ENCODE measurements around the gene ANKRD23. TPM values are rescaled to one million over a fixed set of nuclear protein-coding genes. Genes with fewer than 3 reads are reported as not detected.
"Not testable (repeated sequence)": the region's sequence is repeated elsewhere in the genome, so short reads cannot be mapped to it uniquely, and the experiment has no call there.

Gene ANKRD23
- total and polyA plus RNA-seq, 2 donors: 3.4 to 7.5 TPM

GRCh38 chr2:96866586-96866985, 22.8 kb upstream of the ANKRD23 start:
- Histone ChIP-seq H3K9me3 (ENCODE audit: control insufficient read depth in 2 of 2, insufficient read depth in 1 of 2, low read length in 1 of 2) (peaks cover 0 to 9% of the 10 kb centered on the region in 2 donors), H3K27me3 (ENCODE audit: control insufficient read depth in 2 of 2, insufficient read depth in 1 of 2, low read length in 1 of 2) (peaks cover 49 to 79% of the 10 kb centered on the region in 2 donors), H3K4me1 (ENCODE audit: control insufficient read depth in 2 of 2, insufficient read depth in 2 of 2, low read length in 2 of 2) (peaks cover 10 to 36% of the 10 kb centered on the region in 2 donors), H3K36me3 (ENCODE audit: control insufficient read depth in 2 of 2, insufficient read depth in 2 of 2, low read length in 1 of 2) (peaks cover 0 to 3% of the 10 kb centered on the region in 2 donors), H3K4me3 (ENCODE audit: low read length in 2 of 2) (no peak overlapping the region), H3K27ac (ENCODE audit: low read depth in 1 of 2, low read length in 1 of 2) (no peak overlapping the region)
- 55% methylated on average over 8 of the region's 8 CpGs for WGBS
- DNase-seq (ENCODE audit: low read depth in 6 of 9, low spot score in 9 of 9): no peak

- Histone ChIP-seq H3K4me3 (ENCODE audit: low read length in 2 of 2) (no peak overlapping the region), H3K27me3 (ENCODE audit: control insufficient read depth in 2 of 2, insufficient read depth in 1 of 2, low read length in 1 of 2) (peaks cover 45 to 76% of the 10 kb centered on the region in 2 donors), H3K9me3 (ENCODE audit: control insufficient read depth in 2 of 2, insufficient read depth in 1 of 2, low read length in 1 of 2) (peaks cover 0 to 9% of the 10 kb centered on the region in 2 donors), H3K4me1 (ENCODE audit: control insufficient read depth in 2 of 2, insufficient read depth in 2 of 2, low read length in 2 of 2) (peaks cover 10 to 36% of the 10 kb centered on the region in 2 donors), H3K36me3 (ENCODE audit: control insufficient read depth in 2 of 2, insufficient read depth in 2 of 2, low read length in 1 of 2) (peaks cover 0 to 3% of the 10 kb centered on the region in 2 donors), H3K27ac (ENCODE audit: low read depth in 1 of 2, low read length in 1 of 2) (no peak overlapping the region)
- WGBS: 91% methylated on average over 14 of the region's 14 CpGs
- no peak for DNase-seq (ENCODE audit: low read depth in 6 of 9, low spot score in 9 of 9)
Measured at GRCh38 chr2:96866149-96866548, 22.3 kb upstream of the ANKRD23 start.

GRCh38 chr2:96865654-96866053, 21.8 kb upstream of the ANKRD23 start:
- Histone ChIP-seq H3K4me3 (ENCODE audit: low read length in 2 of 2) (no peak overlapping the region), H3K27ac (ENCODE audit: low read depth in 1 of 2, low read length in 1 of 2) (no peak overlapping the region), H3K27me3 (ENCODE audit: control insufficient read depth in 2 of 2, insufficient read depth in 1 of 2, low read length in 1 of 2) (peaks cover 41 to 72% of the 10 kb centered on the region in 2 donors), H3K9me3 (ENCODE audit: control insufficient read depth in 2 of 2, insufficient read depth in 1 of 2, low read length in 1 of 2) (peaks cover 0 to 9% of the 10 kb centered on the region in 2 donors), H3K36me3 (ENCODE audit: control insufficient read depth in 2 of 2, insufficient read depth in 2 of 2, low read length in 1 of 2) (peaks cover 0 to 3% of the 10 kb centered on the region in 2 donors), H3K4me1 (ENCODE audit: control insufficient read depth in 2 of 2, insufficient read depth in 2 of 2, low read length in 2 of 2) (peaks cover 10 to 33% of the 10 kb centered on the region in 2 donors)
- WGBS: 94% methylated on average over 16 of the region's 16 CpGs
- no peak for DNase-seq (ENCODE audit: low read depth in 6 of 9, low spot score in 9 of 9)

GRCh38 chr2:96864343-96865091, 20.7 kb upstream of the ANKRD23 start:
- Histone ChIP-seq H3K4me1 (ENCODE audit: control insufficient read depth in 2 of 2, insufficient read depth in 2 of 2, low read length in 2 of 2) (peaks cover 10 to 35% of the 10 kb centered on the region in 2 donors), H3K4me3 (ENCODE audit: low read length in 2 of 2) (no peak overlapping the region), H3K27me3 (ENCODE audit: control insufficient read depth in 2 of 2, insufficient read depth in 1 of 2, low read length in 1 of 2) (peaks cover 35 to 66% of the 10 kb centered on the region in 2 donors), H3K9me3 (ENCODE audit: control insufficient read depth in 2 of 2, insufficient read depth in 1 of 2, low read length in 1 of 2) (peaks cover 0 to 9% of the 10 kb centered on the region in 2 donors), H3K36me3 (ENCODE audit: control insufficient read depth in 2 of 2, insufficient read depth in 2 of 2, low read length in 1 of 2) (peaks cover 0 to 3% of the 10 kb centered on the region in 2 donors), H3K27ac (ENCODE audit: low read depth in 1 of 2, low read length in 1 of 2) (no peak overlapping the region)
- 97% methylated on average over 25 of the region's 25 CpGs for WGBS
- no peak for DNase-seq (ENCODE audit: low read depth in 6 of 9, low spot score in 9 of 9)

DNA sequence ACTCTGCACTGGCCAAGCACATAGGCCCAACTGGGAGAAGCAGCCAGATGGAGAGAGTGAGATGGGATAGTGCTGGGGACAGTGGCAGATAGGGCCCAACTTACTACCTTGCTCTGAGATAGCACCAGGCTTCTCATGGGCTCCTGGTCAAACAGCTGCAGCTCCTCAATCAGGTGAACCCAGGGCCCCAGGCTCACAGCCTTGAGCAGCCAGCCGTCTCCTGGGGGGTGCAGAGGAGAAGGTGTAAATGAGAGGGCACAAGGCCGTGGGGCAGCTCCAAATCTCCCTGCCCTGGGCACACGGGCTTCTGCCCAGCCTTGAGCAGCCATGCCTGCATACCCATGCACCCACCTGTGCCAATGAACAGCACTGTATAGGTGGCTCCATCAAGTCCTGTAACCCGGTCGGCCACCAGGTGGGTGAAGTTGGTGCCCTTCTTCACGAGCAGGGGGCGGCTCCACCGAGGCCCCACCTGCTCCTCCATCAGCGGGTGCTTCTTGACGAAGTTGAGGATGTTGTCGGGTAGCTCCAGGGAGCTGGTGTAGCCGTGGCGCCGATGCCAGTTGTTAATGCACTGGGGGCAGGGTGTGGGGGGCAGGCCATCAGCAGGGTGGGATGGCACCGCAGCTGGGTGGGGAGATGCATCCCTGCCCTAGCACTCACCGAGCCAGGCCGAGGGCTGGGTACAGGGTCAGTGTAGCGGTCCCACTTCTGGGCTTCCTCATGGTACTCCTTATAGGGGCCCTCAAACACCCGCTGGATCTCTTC, 19.9 kb upstream of the ANKRD23 start:
- DNase-seq (ENCODE audit: low read depth in 6 of 9, low spot score in 9 of 9): no peak
- Histone ChIP-seq H3K9me3 (ENCODE audit: control insufficient read depth in 2 of 2, insufficient read depth in 1 of 2, low read length in 1 of 2) (peaks cover 0 to 9% of the 10 kb centered on the region in 2 donors), H3K4me1 (ENCODE audit: control insufficient read depth in 2 of 2, insufficient read depth in 2 of 2, low read length in 2 of 2) (peaks cover 7 to 39% of the 10 kb centered on the region in 2 donors), H3K36me3 (ENCODE audit: control insufficient read depth in 2 of 2, insufficient read depth in 2 of 2, low read length in 1 of 2) (peaks cover 0 to 3% of the 10 kb centered on the region in 2 donors), H3K27ac (ENCODE audit: low read depth in 1 of 2, low read length in 1 of 2) (no peak overlapping the region), H3K4me3 (ENCODE audit: low read length in 2 of 2) (no peak overlapping the region), H3K27me3 (ENCODE audit: control insufficient read depth in 2 of 2, insufficient read depth in 1 of 2, low read length in 1 of 2) (peaks cover 28 to 64% of the 10 kb centered on the region in 2 donors)
- WGBS: 97% methylated on average over 19 of the region's 19 CpGs

DNA sequence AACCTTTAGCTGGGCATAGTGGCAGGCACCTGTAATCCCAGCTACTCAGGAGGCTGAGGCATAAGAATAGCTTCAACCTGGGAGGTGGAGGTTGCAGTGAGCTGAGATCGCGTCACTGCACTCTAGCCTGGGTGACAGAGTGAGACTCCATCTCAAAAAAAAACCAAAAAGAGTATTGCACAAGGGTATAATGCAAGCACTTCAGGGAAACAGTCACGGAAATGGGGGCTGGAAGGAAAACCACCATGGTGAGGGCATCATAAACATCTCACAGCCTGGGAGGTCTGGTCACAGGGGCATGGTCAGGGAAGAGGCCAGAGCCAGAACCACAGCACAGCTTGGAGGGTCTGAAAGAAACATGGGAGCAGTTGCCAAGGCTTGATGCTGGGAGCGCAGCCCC, 19.2 kb upstream of the ANKRD23 start:
- not testable (repeated sequence) for H3K36me3 ChIP-seq (ENCODE audit: control insufficient read depth in 2 of 2, insufficient read depth in 2 of 2, low read length in 1 of 2); H3K27ac ChIP-seq (ENCODE audit: low read depth in 1 of 2, low read length in 1 of 2); H3K9me3 ChIP-seq (ENCODE audit: control insufficient read depth in 2 of 2, insufficient read depth in 1 of 2, low read length in 1 of 2); DNase-seq (ENCODE audit: low read depth in 6 of 9, low spot score in 9 of 9); H3K4me3 ChIP-seq (ENCODE audit: low read length in 2 of 2)
- 97% methylated on average over 4 of the region's 4 CpGs for WGBS
- H3K4me1 ChIP-seq (ENCODE audit: control insufficient read depth in 2 of 2, insufficient read depth in 2 of 2, low read length in 2 of 2): peaks cover 0 to 35% of the 10 kb centered on the region in 2 donors
- H3K27me3 ChIP-seq (ENCODE audit: control insufficient read depth in 2 of 2, insufficient read depth in 1 of 2, low read length in 1 of 2): peaks cover 21 to 60% of the 10 kb centered on the region in 2 donors

- H3K4me1 ChIP-seq (ENCODE audit: control insufficient read depth in 2 of 2, insufficient read depth in 2 of 2, low read length in 2 of 2): peaks cover 11 to 30% of the 10 kb centered on the region in 2 donors
- H3K36me3 ChIP-seq (ENCODE audit: control insufficient read depth in 2 of 2, insufficient read depth in 2 of 2, low read length in 1 of 2): peaks cover 0 to 3% of the 10 kb centered on the region in 2 donors
- 97% methylated on average over 17 of the region's 17 CpGs for WGBS
- no peaks in the 10 kb centered on the region for H3K9me3 ChIP-seq (ENCODE audit: control insufficient read depth in 2 of 2, insufficient read depth in 1 of 2, low read length in 1 of 2)
- peaks cover 5 to 40% of the 10 kb centered on the region in 2 donors for H3K27me3 ChIP-seq (ENCODE audit: control insufficient read depth in 2 of 2, insufficient read depth in 1 of 2, low read length in 1 of 2)
- H3K4me3 ChIP-seq (ENCODE audit: low read length in 2 of 2): no peak overlapping the region
- DNase-seq (ENCODE audit: low read depth in 6 of 9, low spot score in 9 of 9): no peak
- H3K27ac ChIP-seq (ENCODE audit: low read depth in 1 of 2, low read length in 1 of 2): no peak overlapping the region
Measured at GRCh38 chr2:96861074-96861473, 17.3 kb upstream of the ANKRD23 start.

DNA sequence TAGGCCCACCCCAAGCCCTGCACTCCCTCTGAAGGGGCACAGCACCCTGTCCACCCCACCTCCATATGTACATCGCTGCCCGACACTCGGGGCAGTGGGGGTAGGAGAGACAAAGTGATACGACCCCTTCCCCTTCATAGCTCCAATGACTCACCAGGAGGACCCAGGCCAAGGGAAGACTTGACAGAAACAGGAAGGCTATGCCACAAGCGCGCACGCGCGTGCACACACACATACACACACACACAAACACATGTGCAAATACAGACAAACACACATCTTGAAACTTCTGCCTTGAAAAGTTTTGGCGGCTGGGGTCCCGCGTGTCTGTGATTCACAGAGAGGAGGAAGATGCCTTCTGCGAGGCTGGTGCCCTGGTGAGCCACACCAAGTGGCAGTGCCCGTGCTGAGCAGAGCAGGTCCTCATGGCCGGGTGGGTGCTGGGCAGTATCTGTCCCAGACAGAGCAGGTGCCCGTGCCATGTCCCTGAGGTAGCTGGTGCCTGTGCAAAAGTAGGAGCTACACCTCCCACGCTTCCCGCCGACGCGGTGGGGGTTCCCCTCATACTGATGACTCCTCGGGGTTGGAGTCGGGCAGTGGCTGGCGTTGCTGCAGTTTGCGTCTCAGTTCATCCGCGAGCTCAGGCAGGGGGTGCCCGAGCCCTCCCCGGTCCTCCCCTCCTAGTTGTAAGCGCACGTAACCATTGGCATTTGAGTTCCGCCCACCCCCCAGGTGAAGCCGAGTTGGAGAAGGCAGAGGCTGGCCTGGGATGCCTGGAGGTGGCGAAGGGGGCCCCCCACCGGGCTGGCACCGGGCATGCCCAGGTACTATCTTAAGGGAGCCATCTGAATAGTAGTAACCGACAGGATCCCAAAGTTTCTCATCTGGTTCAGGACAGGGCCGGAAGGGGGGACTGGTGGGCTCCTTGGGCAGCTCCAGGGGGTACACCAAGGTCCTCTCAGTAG, 16.5 kb upstream of the ANKRD23 start:
- Histone ChIP-seq H3K27me3 (ENCODE audit: control insufficient read depth in 2 of 2, insufficient read depth in 1 of 2, low read length in 1 of 2) (peaks cover 2 to 32% of the 10 kb centered on the region in 2 donors), H3K9me3 (ENCODE audit: control insufficient read depth in 2 of 2, insufficient read depth in 1 of 2, low read length in 1 of 2) (no peaks in the 10 kb centered on the region), H3K27ac (ENCODE audit: low read depth in 1 of 2, low read length in 1 of 2) (no peak overlapping the region), H3K4me1 (ENCODE audit: control insufficient read depth in 2 of 2, insufficient read depth in 2 of 2, low read length in 2 of 2) (peaks cover 11 to 30% of the 10 kb centered on the region in 2 donors), H3K4me3 (ENCODE audit: low read length in 2 of 2) (no peak overlapping the region), H3K36me3 (ENCODE audit: control insufficient read depth in 2 of 2, insufficient read depth in 2 of 2, low read length in 1 of 2) (peaks cover 0 to 3% of the 10 kb centered on the region in 2 donors)
- peak in 1 of 9 donors; percentile 49 for DNase-seq (ENCODE audit: low read depth in 6 of 9, low spot score in 9 of 9)
- WGBS: 88% methylated on average over 38 of the region's 38 CpGs
